Limb (tissue), 2 donors: ENCODE measurements around the gene KRABD2.
A peak's percentile ranks its signal among the peaks of the same experiment; 100 is the strongest.
"Not testable (repeated sequence)": the region's sequence is repeated elsewhere in the genome, so short reads cannot be mapped to it uniquely, and the experiment has no call there.

Source experiments
- DNase-seq, 2 donors: peaks; one replicate each; pipeline ENCODE4 v3.0.0-alpha.2; 2016; ENCODE audit errors: extremely low spot score in 2 of 2

Gene KRABD2

GRCh38 chr17:8362651-8363332 lies 13.7 kb downstream of the KRABD2 start:
- no peak for DNase-seq

- DNase-seq, result no peak
Measured at GRCh38 chr17:8360751-8361150, 15.8 kb downstream of the KRABD2 start.

- no peak for DNase-seq
Measured at GRCh38 chr17:8360260-8360659, 16.2 kb downstream of the KRABD2 start.

- no peak for DNase-seq
Measured at GRCh38 chr17:8359769-8360168, 16.7 kb downstream of the KRABD2 start.

GRCh38 chr17:8357910-8358309 lies 18.6 kb downstream of the KRABD2 start:
- no peak for DNase-seq

- DNase-seq, result no peak
Measured at GRCh38 chr17:8354236-8354635, 22.3 kb downstream of the KRABD2 start.

GRCh38 chr17:8353736-8354135 lies 22.8 kb downstream of the KRABD2 start:
- DNase-seq, result no peak

- DNase-seq, result no peak
Measured at GRCh38 chr17:8350339-8350738, 26.2 kb downstream of the KRABD2 start.

GRCh38 chr17:8347001-8347400 lies 29.5 kb downstream of the KRABD2 start:
- not testable (repeated sequence) for DNase-seq

GRCh38 chr17:8345951-8346665 lies 30.4 kb downstream of the KRABD2 start:
- DNase-seq, result no peak

GRCh38 chr17:8345052-8345690 lies 31.3 kb downstream of the KRABD2 start:
- DNase-seq, result no peak

- no peak for DNase-seq
Measured at GRCh38 chr17:8341456-8341855, 35.0 kb downstream of the KRABD2 start.

GRCh38 chr17:8339540-8339939 lies 37.0 kb downstream of the KRABD2 start, which contains the start of gene ODF4:
Gene ODF4, plus strand, starts transcription at chr17:8339840. Its CDS starts 212 bp downstream, at chr17:8340052.
- no peak for DNase-seq

- no peak for DNase-seq
Measured at GRCh38 chr17:8338753-8339140, 37.8 kb downstream of the KRABD2 start.

GRCh38 chr17:8337802-8338752 lies 38.4 kb downstream of the KRABD2 start:
- no peak for DNase-seq

GRCh38 chr17:8333281-8333680 lies 43.2 kb downstream of the KRABD2 start:
- DNase-seq, result no peak

- DNase-seq, result peak in 1 of 2 donors; percentile 40
Measured at GRCh38 chr17:8332688-8333087, 43.8 kb downstream of the KRABD2 start.

- DNase-seq, result no peak
Measured at GRCh38 chr17:8332128-8332527, 44.4 kb downstream of the KRABD2 start.

GRCh38 chr17:8327303-8327649 lies 49.2 kb downstream of the KRABD2 start:
- DNase-seq, result no peak
